ENCODE measurements around the gene TEKT1.
A peak's percentile ranks its signal among the peaks of the same experiment; 100 is the strongest.

Gene TEKT1

GRCh38 chr17:6757747-6758146, 73.8 kb downstream of the TEKT1 start:
- H3K4me3 ChIP-seq (replicated peaks; ENCODE audit: low read depth, low read length), result no peak overlapping the region
- no peak for DNase-seq (ENCODE audit: extremely low read depth, low read depth)
- no peak for TF ChIP-seq CTCF (IDR thresholded peaks at IDR 0.05; ENCODE audit: low read depth, low read length, missing control alignments)

DNA sequence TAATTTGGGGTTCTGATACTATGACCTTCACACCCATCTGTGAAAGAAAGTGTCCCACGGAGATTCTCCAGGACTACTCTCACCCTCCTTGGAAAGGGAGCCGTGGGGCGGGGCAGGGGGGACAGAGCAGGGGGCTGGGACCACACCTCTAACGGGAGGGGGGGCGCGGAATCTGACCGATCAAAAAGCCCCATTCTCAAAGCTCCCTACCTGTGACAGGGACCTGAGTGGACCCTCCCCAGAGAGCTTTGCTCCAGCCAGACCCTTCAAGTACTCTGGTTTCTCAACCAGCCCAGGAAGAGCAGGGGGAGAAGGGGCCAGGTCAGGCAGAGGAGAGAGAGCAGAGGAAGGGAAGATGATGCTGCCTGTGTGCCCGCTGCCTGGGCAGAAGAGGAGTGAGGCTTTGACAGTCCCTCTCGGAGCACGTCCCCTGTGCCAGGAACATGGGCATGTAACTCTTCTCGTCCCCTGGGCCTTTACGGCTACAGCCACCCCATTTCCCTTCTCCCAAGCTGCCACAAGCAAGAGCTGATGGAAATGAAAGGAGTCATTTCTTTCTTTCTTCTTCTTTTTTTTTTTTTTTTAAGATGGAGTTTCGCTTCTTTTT, 75.0 kb downstream of the TEKT1 start:
- no peak for DNase-seq (ENCODE audit: extremely low read depth, low read depth)
- H3K4me3 ChIP-seq (replicated peaks; ENCODE audit: low read depth, low read length), result peak overlapping the region; percentile 30
- TF ChIP-seq CTCF (IDR thresholded peaks at IDR 0.05; ENCODE audit: low read depth, low read length, missing control alignments), result no peak

GRCh38 chr17:6755731-6756184, 75.8 kb downstream of the TEKT1 start, which contains the start of gene XAF1:
TSS of gene XAF1 (plus strand) at chr17:6756046. CDS start at chr17:6756079, 33 bp downstream.
- no peak for TF ChIP-seq CTCF (IDR thresholded peaks at IDR 0.05; ENCODE audit: low read depth, low read length, missing control alignments)
- DNase-seq (ENCODE audit: extremely low read depth, low read depth), result no peak
- H3K4me3 ChIP-seq (replicated peaks; ENCODE audit: low read depth, low read length), result peak within 1 kb of the TSS; percentile 30

GRCh38 chr17:6755281-6755680, 76.2 kb downstream of the TEKT1 start:
- H3K4me3 ChIP-seq (replicated peaks; ENCODE audit: low read depth, low read length), result peak overlapping the region; percentile 30
- no peak for TF ChIP-seq CTCF (IDR thresholded peaks at IDR 0.05; ENCODE audit: low read depth, low read length, missing control alignments)
- DNase-seq (ENCODE audit: extremely low read depth, low read depth), result no peak

DNA sequence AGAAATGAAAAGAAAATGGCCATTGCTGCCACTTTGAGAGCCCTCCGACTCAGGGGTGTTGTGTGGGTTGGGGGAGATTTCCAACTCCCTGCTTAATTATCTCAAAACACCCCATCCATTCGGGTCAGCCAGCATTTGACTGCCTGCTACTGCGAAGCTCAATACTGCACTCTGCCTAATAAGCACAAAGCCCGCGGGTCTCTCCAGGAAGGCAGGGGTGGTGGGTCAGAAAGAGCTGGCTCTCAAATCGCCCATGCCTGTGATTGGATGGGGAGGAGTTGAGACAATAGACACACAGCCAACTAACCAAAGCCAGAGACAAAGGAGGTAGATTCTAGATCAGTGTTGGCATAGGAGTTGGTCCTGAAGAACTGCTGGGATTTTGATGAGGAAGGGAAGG, 78.0 kb downstream of the TEKT1 start:
- no peak for TF ChIP-seq CTCF (IDR thresholded peaks at IDR 0.05; ENCODE audit: low read depth, low read length, missing control alignments)
- no peak overlapping the region for H3K4me3 ChIP-seq (replicated peaks; ENCODE audit: low read depth, low read length)
- DNase-seq (ENCODE audit: extremely low read depth, low read depth), result no peak

- no peak overlapping the region for H3K4me3 ChIP-seq (replicated peaks; ENCODE audit: low read depth, low read length)
- no peak for TF ChIP-seq CTCF (IDR thresholded peaks at IDR 0.05; ENCODE audit: low read depth, low read length, missing control alignments)
- DNase-seq (ENCODE audit: extremely low read depth, low read depth), result peak; percentile 46
Measured at GRCh38 chr17:6753006-6753445, 78.5 kb downstream of the TEKT1 start.

Measured in HFF-Myc (cell line).